SK-N-SH (cell line): ENCODE results near the gene SMOC1. TPM values are rescaled to one million over a fixed set of nuclear protein-coding genes. Genes with fewer than 3 reads are reported as not detected.
A peak's percentile ranks its signal among the peaks of the same experiment; 100 is the strongest.

Source experiments
- CTCF ChIA-PET: fragments of 300-600, 350-600 bp; formaldehyde crosslinking; extraction: SDS; loops from one replicate; lab custom pipeline; 2021; lab: Yijun Ruan, JAX
- POLR2A ChIA-PET: fragments of 350-600 bp; sonication (Branson Sonifier 250); formaldehyde crosslinking; extraction: SDS; loops from one replicate; lab custom pipeline; 2020; ENCODE audit warnings: antibody characterized with exemption, inconsistent platforms; lab: Yijun Ruan, JAX
- DNase-seq: peaks from one replicate; pipeline ENCODE4 v3.0.0; 2012
- H2AFZ ChIP-seq: fragments of 200-600 bp; sonication (generic); 2 replicates; pipeline ENCODE4 v1.8.1; 2016; ENCODE audit warnings: antibody characterized with exemption, mild to moderate bottlenecking, low read depth
- H3F3A ChIP-seq: fragments of 200-600 bp; sonication (generic); replicated peaks from 2 replicates; pipeline ENCODE3; 2016; ENCODE audit warnings: antibody characterized with exemption, mild to moderate bottlenecking; ENCODE audit not compliant: insufficient read depth
- H3K27ac ChIP-seq, 2 experiments: fragments of 200-500 bp in 1 of 2; fragments of 200-600 bp in 1 of 2; sonication (Bioruptor generic) in 1 of 2; sonication (generic), shearing (Covaris generic) in 1 of 2; 2 replicates each; pipeline versions ENCODE4 v1.5.1 to v1.6.1; 2014 to 2016; ENCODE audit warnings: low read depth in 2 of 2, inconsistent platforms in 1 of 2, low read length in 1 of 2, mild to moderate bottlenecking in 1 of 2, mixed read lengths in 1 of 2
- H3K27me3 ChIP-seq: fragments of 200-600 bp; sonication (generic), shearing (Covaris generic); 2 replicates; pipeline ENCODE4 v1.6.1; 2016; ENCODE audit warnings: mixed run types; ENCODE audit not compliant: insufficient read depth
- H3K36me3 ChIP-seq, 2 experiments: fragments of 200-500 bp in 1 of 2; fragments of 200-600 bp in 1 of 2; sonication (Bioruptor generic) in 1 of 2; sonication (generic) in 1 of 2; replicated peaks in 1 of 2; 2 replicates each; pipeline versions ENCODE3 to v1.5.1; 2014 to 2016; ENCODE audit warnings: low read length in 1 of 2, mild to moderate bottlenecking in 1 of 2; ENCODE audit not compliant: insufficient read depth in 2 of 2, control insufficient read depth in 1 of 2
- H3K4me1 ChIP-seq, 2 experiments: fragments of 200-500 bp in 1 of 2; fragments of 200-600 bp in 1 of 2; sonication (Bioruptor generic) in 1 of 2; sonication (generic), shearing (Covaris generic) in 1 of 2; 2 replicates each; pipeline versions ENCODE4 v1.5.1 to v1.6.1; 2014 to 2016; ENCODE audit warnings: low read depth in 1 of 2, low read length in 1 of 2, mixed run types in 1 of 2; ENCODE audit not compliant: insufficient read depth in 2 of 2, control insufficient read depth in 1 of 2
- H3K4me2 ChIP-seq: fragments of 200-600 bp; sonication (generic), shearing (Covaris generic); 2 replicates; pipeline ENCODE4 v1.6.1; 2017; ENCODE audit warnings: mixed run types
- H3K4me3 ChIP-seq, 2 experiments: fragments of 200-500 bp in 1 of 2; fragments of 200-600 bp in 1 of 2; sonication (Bioruptor generic) in 1 of 2; sonication (generic), shearing (Covaris generic) in 1 of 2; 2 replicates each; pipeline versions ENCODE4 v1.5.1 to v1.8.1; 2014 to 2016; ENCODE audit warnings: low read depth in 2 of 2, inconsistent platforms in 1 of 2, low read length in 1 of 2, mild to moderate bottlenecking in 1 of 2, mixed read lengths in 1 of 2, moderate library complexity in 1 of 2
- H3K79me2 ChIP-seq: fragments of 200-600 bp; sonication (generic); 2 replicates; pipeline ENCODE4 v1.8.1; 2017; ENCODE audit warnings: mild to moderate bottlenecking; ENCODE audit not compliant: insufficient read depth
- H3K9ac ChIP-seq: fragments of 200-600 bp; sonication (generic); 2 replicates; pipeline ENCODE4 v1.6.1; 2017; ENCODE audit warnings: mixed run types
- H3K9me2 ChIP-seq: fragments of 200-600 bp; sonication (generic); 2 replicates; pipeline ENCODE4 v1.6.1; 2017; ENCODE audit warnings: mixed run types
- H3K9me3 ChIP-seq: fragments of 200-600 bp; sonication (generic); 2 replicates; pipeline ENCODE4 v1.6.1; 2017; ENCODE audit warnings: mixed run types, mild to moderate bottlenecking, moderate library complexity
- H4K20me1 ChIP-seq: fragments of 200-600 bp; sonication (generic); 2 replicates; pipeline ENCODE4 v1.6.1; 2017; ENCODE audit warnings: mild to moderate bottlenecking, mixed run types; ENCODE audit not compliant: insufficient read depth
- CTCF ChIP-seq: fragments of 200-600 bp; sonication (generic); IDR thresholded peaks from 2 replicates; pipeline ENCODE4 v1.6.1; 2017; ENCODE audit warnings: antibody characterized with exemption, mild to moderate bottlenecking, moderate library complexity
- ELF1 ChIP-seq: IDR thresholded peaks from 2 replicates; pipeline ENCODE4 v1.4.0; 2012
- FOSL2 ChIP-seq: IDR thresholded peaks from 2 replicates; pipeline ENCODE4 v1.4.0; 2012; ENCODE audit warnings: low read depth, mild to moderate bottlenecking, moderate library complexity, borderline replicate concordance
- FOXJ3 ChIP-seq: sonication (generic); formaldehyde crosslinking; IDR thresholded peaks from 2 replicates; pipeline ENCODE4 v1.5.1; 2020; ENCODE audit warnings: mild to moderate bottlenecking, missing genetic modification reagents
- FOXM1 ChIP-seq: IDR thresholded peaks from 2 replicates; pipeline ENCODE4 v1.4.0; 2012; ENCODE audit warnings: low read depth, mild to moderate bottlenecking
- GABPA ChIP-seq: IDR thresholded peaks from 2 replicates; pipeline ENCODE4 v1.4.0; 2012; ENCODE audit warnings: low read depth, mild to moderate bottlenecking
- GATA2 ChIP-seq: sonication (generic); formaldehyde crosslinking; IDR thresholded peaks from 2 replicates; pipeline ENCODE4 v1.5.0; 2020; ENCODE audit warnings: mild to moderate bottlenecking, missing genetic modification reagents
- MEF2A ChIP-seq: IDR thresholded peaks from 2 replicates; pipeline ENCODE4 v1.4.0; 2012; ENCODE audit warnings: low read depth, borderline replicate concordance
- MXI1 ChIP-seq: IDR thresholded peaks from 2 replicates; pipeline ENCODE4 v1.6.1; 2012; ENCODE audit warnings: mild to moderate bottlenecking, low read depth, low read length, improper control_type of control experiment
- POLR2AphosphoS5 ChIP-seq: IDR thresholded peaks from 2 replicates; pipeline ENCODE4 v1.6.1; 2012; ENCODE audit warnings: low read depth, low read length
- RAD21 ChIP-seq: IDR thresholded peaks from 2 replicates; pipeline ENCODE4 v1.6.1; 2012; ENCODE audit warnings: mild to moderate bottlenecking, low read length
- RFX5 ChIP-seq: IDR thresholded peaks from 2 replicates; pipeline ENCODE4 v1.6.1; 2012; ENCODE audit warnings: mild to moderate bottlenecking, improper control_type of control experiment, low read length
- SIN3A ChIP-seq: IDR thresholded peaks from 2 replicates; pipeline ENCODE4 v1.6.1; 2012; ENCODE audit warnings: low read depth, mild to moderate bottlenecking, low read length, moderate library complexity, borderline replicate concordance
- SMC3 ChIP-seq: IDR thresholded peaks from 2 replicates; pipeline ENCODE4 v1.6.1; 2012; ENCODE audit warnings: low read depth, low read length, improper control_type of control experiment
- USF2 ChIP-seq: fragments of 150-350 bp; IDR thresholded peaks from 2 replicates; pipeline ENCODE4 v1.6.1; 2017; ENCODE audit warnings: antibody characterized with exemption, low read length, low read depth, borderline replicate concordance
- YY1 ChIP-seq: IDR thresholded peaks from 2 replicates; pipeline ENCODE4 v1.4.0; 2012; ENCODE audit warnings: low read depth, mild to moderate bottlenecking
- WGBS: methylation state at CpG from one replicate; pipeline ENCODE4 v1.1.6; 2017; ENCODE audit warnings: low lambda C conversion rate; 5-methylcytosine and 5-hydroxymethylcytosine counted together
- polyA plus RNA-seq, 3 experiments: library from polyadenylated mRNA; depleted of rRNA; stranded (reverse); fragments of >200 nt; gene quantifications; 2 replicates each; pipeline ENCODE4 v1.2.3, GENCODE V29; 2012
- TF ChIP-seq, protein P1 (sequence below): fragments of 150-350 bp; IDR thresholded peaks from 2 replicates; pipeline ENCODE4 v1.6.1; 2016; ENCODE audit warnings: mild to moderate bottlenecking, low read depth, low read length

SMOC1 gene
- polyA plus RNA-seq, 1 of the 3 experiments (the other 2 are of a cell fraction) = not detected

GRCh38 chr14:70027785-70028428 is 148.7 kb downstream of the SMOC1 start:
- ChIA-PET POLR2A (interaction anchor here (0.5 to 1.5 kb wide), 2 partner anchors 149 to 209 kb away, joined by 4 to 6 read pairs; partner anchors contain the start of gene SMOC1), CTCF (interaction anchor here (0.5 to 4.2 kb wide), 96 partner anchors 8 to 851 kb away, joined by 3 to 238 read pairs (median 4); partner anchors contain the start of gene SMOC1)
- peak overlapping the region in 1 of 2 experiments; percentile 50; a peak in 1 of 4 replicates for H3K4me3 ChIP-seq
- H3K4me1 ChIP-seq = no peaks in the 10 kb centered on the region
- no peak overlapping the region for H2AFZ ChIP-seq
- H3K9ac ChIP-seq = no peak overlapping the region
- DNase-seq = peak; percentile 88
- no peaks in the 10 kb centered on the region for H3K9me3 ChIP-seq
- no peaks in the 10 kb centered on the region for H3K36me3 ChIP-seq
- H3K9me2 ChIP-seq = no peaks in the 10 kb centered on the region
- no peaks in the 10 kb centered on the region for H3K79me2 ChIP-seq
- 38% methylated on average over 13 of the region's 17 CpGs for WGBS
- H4K20me1 ChIP-seq = no peaks in the 10 kb centered on the region
- no peak overlapping the region for H3K27ac ChIP-seq
- no peaks in the 10 kb centered on the region for H3F3A ChIP-seq
- no peaks in the 10 kb centered on the region for H3K27me3 ChIP-seq
- H3K4me2 ChIP-seq = no peak overlapping the region
- TF ChIP-seq SMC3 (peak; percentile 95), RAD21 (peak; percentile 97), POLR2AphosphoS5 (no peak), USF2 (no peak), GATA2 (CRISPR knock-in tag) (no peak), CTCF (peak; percentile 60)
- TF ChIP-seq, all 33 proteins: peak for 3

DNA sequence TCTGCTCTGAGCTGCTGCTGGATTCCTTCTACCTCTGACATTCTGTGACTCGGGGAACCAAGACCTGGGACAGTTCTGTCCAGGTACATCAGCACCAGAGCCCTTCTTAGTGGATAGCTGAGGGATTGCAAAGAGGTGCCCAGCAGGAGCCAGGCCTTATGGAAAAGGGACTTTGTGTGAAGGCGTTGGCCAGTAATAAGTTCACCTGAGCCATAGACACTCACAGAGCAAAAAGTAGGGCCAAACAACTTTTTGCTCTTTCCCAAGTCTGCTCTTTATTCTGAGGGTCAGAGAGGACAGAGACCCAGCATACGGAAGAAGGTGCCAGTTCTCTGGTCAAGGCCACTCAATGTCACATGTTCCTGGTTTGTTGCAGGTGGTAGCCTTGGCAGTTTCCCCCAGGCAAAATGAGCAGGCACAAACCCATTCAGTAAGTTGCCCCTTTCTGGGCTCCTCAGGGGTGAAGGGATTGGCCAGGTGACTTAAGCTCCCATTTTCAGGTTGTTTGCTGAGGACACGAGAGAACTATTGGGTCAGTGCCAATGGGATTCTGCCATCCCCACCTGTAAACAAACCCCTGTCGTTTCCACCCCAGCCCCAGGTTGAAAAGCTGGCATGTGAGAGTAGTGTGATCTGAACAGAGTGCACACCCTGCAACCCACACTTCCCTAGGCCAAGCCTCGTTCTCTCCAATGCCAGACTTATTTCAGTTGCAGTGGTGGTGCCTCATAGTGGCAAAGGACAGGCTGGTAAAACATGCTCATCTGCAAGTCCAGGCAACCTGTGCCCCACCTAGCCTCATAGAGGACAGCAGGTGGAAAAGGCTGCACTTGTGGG is 150.3 kb downstream of the SMOC1 start:
- Histone ChIP-seq H3F3A (no peaks in the 10 kb centered on the region), H3K4me3 (no peak overlapping the region), H3K4me1 (no peaks in the 10 kb centered on the region), H3K9me3 (no peaks in the 10 kb centered on the region), H3K27me3 (no peaks in the 10 kb centered on the region), H3K27ac (no peak overlapping the region), H2AFZ (no peak overlapping the region), H3K4me2 (no peak overlapping the region), H3K9me2 (no peaks in the 10 kb centered on the region), H3K36me3 (no peaks in the 10 kb centered on the region), H3K9ac (no peak overlapping the region), H4K20me1 (no peaks in the 10 kb centered on the region), H3K79me2 (no peaks in the 10 kb centered on the region)
- 26% methylated on average over 4 of the region's 6 CpGs for WGBS
- TF ChIP-seq ELF1 (no peak), FOXM1 (no peak), POLR2AphosphoS5 (no peak), CTCF (no peak), GABPA (no peak), GATA2 (CRISPR knock-in tag) (no peak), MXI1 (no peak), FOXJ3 (no peak), FOSL2 (no peak), MEF2A (no peak), RFX5 (no peak), SIN3A (no peak), YY1 (no peak)
- TF ChIP-seq, protein P1, sequence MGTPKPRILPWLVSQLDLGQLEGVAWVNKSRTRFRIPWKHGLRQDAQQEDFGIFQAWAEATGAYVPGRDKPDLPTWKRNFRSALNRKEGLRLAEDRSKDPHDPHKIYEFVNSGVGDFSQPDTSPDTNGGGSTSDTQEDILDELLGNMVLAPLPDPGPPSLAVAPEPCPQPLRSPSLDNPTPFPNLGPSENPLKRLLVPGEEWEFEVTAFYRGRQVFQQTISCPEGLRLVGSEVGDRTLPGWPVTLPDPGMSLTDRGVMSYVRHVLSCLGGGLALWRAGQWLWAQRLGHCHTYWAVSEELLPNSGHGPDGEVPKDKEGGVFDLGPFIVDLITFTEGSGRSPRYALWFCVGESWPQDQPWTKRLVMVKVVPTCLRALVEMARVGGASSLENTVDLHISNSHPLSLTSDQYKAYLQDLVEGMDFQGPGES = no peak
- DNase-seq = no peak
- ChIA-PET CTCF (interaction anchor here (1.2 to 4.2 kb wide), 11 partner anchors 9 to 287 kb away, joined by 3 to 238 read pairs (median 20); partner anchors contain the start of gene SMOC1), POLR2A (no interaction called here)
